Measurements from ENCODE around the gene GALNT9. TPM values are rescaled to one million over a fixed set of nuclear protein-coding genes. Genes with fewer than 3 reads are reported as not detected.

GALNT9 gene
- polyA plus RNA-seq, 1 experiment, result not detected

GRCh38 chr12:132285991-132286681, 43.3 kb downstream of the GALNT9 start:
- Histone ChIP-seq H3K36me3 (ENCODE audit: control insufficient read depth, insufficient read depth, low read length) (no peaks in the 10 kb centered on the region), H3K27me3 (ENCODE audit: control insufficient read depth, insufficient read depth, low read length) (peaks cover under 1% of the 10 kb centered on the region; the same call in 1 of the 2 replicates), H3K4me3 (ENCODE audit: low read depth, low read length) (no peak overlapping the region)
- no peak for DNase-seq (ENCODE audit: low read depth)
- CTCF ChIA-PET, result no interaction called here
- TF ChIP-seq CTCF (IDR thresholded peaks at IDR 0.05; ENCODE audit: insufficient read depth, low read depth, low read length), result no peak
- POLR2A ChIA-PET, result no interaction called here

- CTCF ChIA-PET, result no interaction called here
- Histone ChIP-seq H3K4me3 (ENCODE audit: low read depth, low read length) (no peak overlapping the region), H3K36me3 (ENCODE audit: control insufficient read depth, insufficient read depth, low read length) (no peaks in the 10 kb centered on the region), H3K27me3 (ENCODE audit: control insufficient read depth, insufficient read depth, low read length) (peaks cover 3% of the 10 kb centered on the region; the same call in 1 of the 2 replicates)
- POLR2A ChIA-PET, result interaction anchor here (0.6 kb wide), 1 partner anchor 91 kb away, joined by 4 read pairs; no protein-coding TSS in a partner anchor
- DNase-seq (ENCODE audit: low read depth), result no peak
- TF ChIP-seq CTCF (IDR thresholded peaks at IDR 0.05; ENCODE audit: insufficient read depth, low read depth, low read length), result no peak
Measured at GRCh38 chr12:132284827-132285741, 44.3 kb downstream of the GALNT9 start.

GRCh38 chr12:132284071-132284826, 45.1 kb downstream of the GALNT9 start:
- ChIA-PET POLR2A (no interaction called here), CTCF (no interaction called here)
- no peaks in the 10 kb centered on the region for H3K36me3 ChIP-seq (ENCODE audit: control insufficient read depth, insufficient read depth, low read length)
- DNase-seq (ENCODE audit: low read depth), result no peak
- peak; percentile 51 for TF ChIP-seq CTCF (IDR thresholded peaks at IDR 0.05; ENCODE audit: insufficient read depth, low read depth, low read length)
- H3K4me3 ChIP-seq (ENCODE audit: low read depth, low read length), result no peak overlapping the region
- peaks cover 3% of the 10 kb centered on the region; the same call in 1 of the 2 replicates for H3K27me3 ChIP-seq (ENCODE audit: control insufficient read depth, insufficient read depth, low read length)

DNA sequence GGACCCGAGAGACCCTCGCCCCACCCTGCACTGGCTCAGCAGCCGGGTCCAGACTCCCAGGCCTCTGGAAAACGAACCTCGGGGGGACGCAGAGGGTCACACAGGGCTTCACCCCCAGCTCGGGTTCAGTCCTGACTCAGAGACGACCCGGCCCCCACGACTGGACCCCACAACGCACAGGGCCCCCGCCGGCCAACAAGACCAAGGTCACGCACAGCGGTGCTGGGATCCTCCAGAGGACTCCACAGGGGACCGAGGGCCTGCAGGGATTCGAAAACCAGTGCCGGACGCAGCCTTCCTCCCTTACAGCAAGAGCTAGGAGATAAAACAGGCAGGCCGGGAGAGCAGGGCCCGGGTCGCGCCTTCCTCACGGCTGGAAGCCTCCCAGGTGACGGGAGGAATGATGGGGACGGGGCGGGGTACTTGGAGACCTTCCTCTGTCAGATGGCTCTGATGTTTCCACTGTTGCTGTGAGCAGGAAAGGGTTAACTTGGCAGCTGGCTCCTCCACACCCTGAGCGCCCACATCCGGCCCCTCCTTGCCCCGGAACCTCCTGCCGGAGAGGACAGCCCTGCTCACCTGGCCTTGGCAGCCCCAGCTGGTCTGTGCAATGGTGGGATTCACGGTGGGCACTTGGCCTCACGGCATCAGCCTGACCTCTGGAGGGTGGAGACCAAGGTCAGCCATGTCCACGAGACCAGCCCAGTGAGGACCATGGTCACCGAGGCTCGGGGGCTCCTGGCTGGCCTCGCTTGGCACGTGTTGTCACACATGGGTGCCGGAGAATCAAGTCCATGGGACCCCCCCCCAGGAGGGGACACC, 46.2 kb downstream of the GALNT9 start:
- CTCF ChIA-PET, result interaction anchor here (0.8 kb wide), 1 partner anchor 39 kb away, joined by 3 read pairs; no protein-coding TSS in a partner anchor
- POLR2A ChIA-PET, result no interaction called here
- Histone ChIP-seq H3K36me3 (ENCODE audit: control insufficient read depth, insufficient read depth, low read length) (no peaks in the 10 kb centered on the region), H3K4me3 (ENCODE audit: low read depth, low read length) (no peak overlapping the region), H3K27me3 (ENCODE audit: control insufficient read depth, insufficient read depth, low read length) (peaks cover 3% of the 10 kb centered on the region; the same call in 1 of the 2 replicates)
- DNase-seq (ENCODE audit: low read depth), result no peak
- no peak for TF ChIP-seq CTCF (IDR thresholded peaks at IDR 0.05; ENCODE audit: insufficient read depth, low read depth, low read length)

Measured in BJ (cell line).